ENCODE data around the gene PLA1A.

- TF ChIP-seq CTCF (IDR thresholded peaks at IDR 0.05) (no peak), POLR2AphosphoS5 (IDR thresholded peaks at IDR 0.05) (no peak)
These were observed 30.7 kb downstream of the PLA1A start for GRCh38 chr3:119628390-119628789.

Data from prostate gland (tissue), 2 donors.